B cell (primary cell): ENCODE results near the gene PANK4. TPM values are rescaled to one million over a fixed set of nuclear protein-coding genes. Genes with fewer than 3 reads are reported as not detected.

ENCODE experiments used
- ATAC-seq: fragments of 200-7000 bp; cut with Tn5 transposase; one replicate; pipeline ENCODE4 v1.10.0; 2021; ENCODE audit warnings: low read depth, mild to moderate bottlenecking, moderate number of reproducible peaks, moderate library complexity
- CTCF ChIA-PET: fragments of 350-600 bp; sonication (Branson Sonifier 250); formaldehyde crosslinking; loops from one replicate; lab custom pipeline; 2021; ENCODE audit warnings: antibody characterized with exemption, inconsistent platforms; lab: Charles Lee
- POLR2A ChIA-PET: fragments of 350-600 bp; sonication (Branson Sonifier 250); formaldehyde crosslinking; loops from one replicate; lab custom pipeline; 2021; ENCODE audit warnings: antibody characterized with exemption; lab: Charles Lee
- DNase-seq: peaks from one replicate; pipeline ENCODE4 v3.0.0; 2013
- H2AFZ ChIP-seq: 2 replicates; pipeline ENCODE4 v1.6.1; 2012; ENCODE audit warnings: mild to moderate bottlenecking, low read depth, low read length; ENCODE audit not compliant: insufficient read depth, poor library complexity, severe bottlenecking
- H3K27ac ChIP-seq, 2 donors: 1 replicate in 1 of 2; 2 replicates in 1 of 2; pipeline ENCODE4 v1.5.1; 2012 to 2013; ENCODE audit warnings: low read length in 2 of 2, mild to moderate bottlenecking in 2 of 2, moderate library complexity in 1 of 2
- H3K27me3 ChIP-seq, 4 experiments: fragments of 200-600 bp in 1 of 4; sonication (generic) in 1 of 4; replicated peaks in 1 of 4; 1 replicate in 2 of 4; 2 replicates in 2 of 4; pipeline versions ENCODE4 v1.6.1 to v1.7.0; 2013 to 2016; ENCODE audit warnings: low read length in 3 of 4, mild to moderate bottlenecking in 2 of 4, mixed read lengths in 1 of 4, moderate library complexity in 1 of 4; ENCODE audit not compliant: insufficient read depth in 4 of 4, control insufficient read depth in 3 of 4; ENCODE audit errors: control extremely low read depth in 1 of 4
- H3K36me3 ChIP-seq, 2 experiments: replicated peaks in 1 of 2; 1 replicate in 1 of 2; 2 replicates in 1 of 2; pipeline versions ENCODE4 v1.6.1 to v1.7.1; 2013; ENCODE audit warnings: low read length in 1 of 2; ENCODE audit not compliant: insufficient read depth in 2 of 2, control insufficient read depth in 1 of 2; ENCODE audit errors: control extremely low read depth in 1 of 2, extremely low read depth in 1 of 2
- H3K4me1 ChIP-seq, 2 donors: fragments of 200-600 bp in 1 of 2; sonication (generic) in 1 of 2; 1 replicate in 1 of 2; 2 replicates in 1 of 2; pipeline versions ENCODE4 v1.5.1 to v1.6.1; 2013 to 2017; ENCODE audit warnings: low read length in 2 of 2; ENCODE audit not compliant: control insufficient read depth in 2 of 2, insufficient read depth in 2 of 2
- H3K4me2 ChIP-seq: replicated peaks from 2 replicates; pipeline ENCODE3; 2012; ENCODE audit warnings: mild to moderate bottlenecking, low read depth, low read length; ENCODE audit not compliant: poor library complexity, severe bottlenecking
- H3K4me3 ChIP-seq, 5 experiments: fragments of 200-600 bp in 1 of 5; sonication (generic) in 1 of 5; 1 replicate in 3 of 5; 2 replicates in 2 of 5; pipeline versions ENCODE4 v1.5.1 to v1.7.0; 2011 to 2016; ENCODE audit warnings: low read length in 4 of 5, mild to moderate bottlenecking in 4 of 5, low read depth in 2 of 5, control low read depth in 1 of 5, moderate library complexity in 1 of 5; ENCODE audit not compliant: insufficient read depth in 1 of 5; ENCODE audit errors: control extremely low read depth in 1 of 5, extremely low read depth in 1 of 5
- H3K79me2 ChIP-seq: fragments of 200-600 bp; sonication (generic); one replicate; pipeline ENCODE4 v1.6.0; 2016; ENCODE audit warnings: low read length; ENCODE audit not compliant: control insufficient read depth, insufficient read depth
- H3K9ac ChIP-seq: fragments of 200-600 bp; sonication (generic); 2 replicates; pipeline ENCODE4 v1.6.1; 2017; ENCODE audit warnings: mild to moderate bottlenecking, low read length, moderate library complexity
- H3K9me3 ChIP-seq, 3 donors: one replicate each; pipeline versions ENCODE4 v1.6.1 to v1.7.1; 2013; ENCODE audit warnings: low read length in 2 of 3; ENCODE audit not compliant: control insufficient read depth in 2 of 3, insufficient read depth in 1 of 3; ENCODE audit errors: control extremely low read depth in 1 of 3
- H4K20me1 ChIP-seq: 2 replicates; pipeline ENCODE4 v1.6.0; 2012; ENCODE audit warnings: mild to moderate bottlenecking, low read length; ENCODE audit not compliant: insufficient read depth, control insufficient read depth, poor library complexity, severe bottlenecking
- H3K27ac Mint-ChIP-seq: one replicate; pipeline ENCODE4 v1.8.0; 2021; ENCODE audit warnings: mixed read lengths
- H3K27me3 Mint-ChIP-seq: one replicate; pipeline ENCODE4 v1.8.0; 2021; ENCODE audit warnings: mixed read lengths
- H3K4me1 Mint-ChIP-seq: one replicate; pipeline ENCODE4 v1.8.0; 2021; ENCODE audit warnings: mixed read lengths
- H3K4me3 Mint-ChIP-seq: one replicate; pipeline ENCODE4 v1.8.0; 2021; ENCODE audit warnings: mixed read lengths
- H3K9me3 Mint-ChIP-seq: one replicate; pipeline ENCODE4 v1.8.0; 2022; ENCODE audit warnings: mixed read lengths; ENCODE audit not compliant: insufficient read depth
- CTCF ChIP-seq: fragments of 200-600 bp; IDR thresholded peaks from one replicate; pipeline ENCODE4 v1.8.0; 2022; ENCODE audit warnings: antibody characterized with exemption, mild to moderate bottlenecking
- EZH2 ChIP-seq: IDR thresholded peaks from 2 replicates; pipeline ENCODE4 v1.6.1; 2012; ENCODE audit warnings: borderline replicate concordance, low read depth, mild to moderate bottlenecking, moderate library complexity, low read length; ENCODE audit not compliant: insufficient read depth, poor library complexity, severe bottlenecking
- WGBS: methylation state at CpG from one replicate; pipeline ENCODE4 v1.1.5; 2013; ENCODE audit warnings: missing lambda C conversion rate; ENCODE audit not compliant: insufficient coverage; 5-methylcytosine and 5-hydroxymethylcytosine counted together
- intact Hi-C: fragments of 100-400 bp; cut with micrococcal nuclease; formaldehyde crosslinking; loops from one replicate; pipeline ENCODE4 v1.10.0; 2022
- polyA plus RNA-seq: library from polyadenylated mRNA; depleted of rRNA; stranded (reverse); fragments of >200 nt; gene quantifications from 2 replicates; pipeline ENCODE4 v1.2.3, GENCODE V29; 2012
- total RNA-seq, 2 donors: library from RNA; stranded (reverse); fragments of 120-200 nt in 1 of 2; gene quantifications; 1 replicate in 1 of 2; 2 replicates in 1 of 2; pipeline versions ENCODE4 v1.2.3 to v1.2.4, GENCODE V29; 2013 to 2022

The PANK4 gene
- total and polyA plus RNA-seq, 2 donors (not counting 1 experiment from before 2014, with no cell fraction given) = 38.0 to 80.5 TPM

GRCh38 chr1:2495546-2495945 is 30.9 kb downstream of the PANK4 start:
- Histone ChIP-seq H3K27ac (peak overlapping the region in 1 of 2 donors; percentile 12), H3K27me3 (no peaks in the 10 kb centered on the region), H3K9me3 (peaks cover 0 to 2% (median 0%) of the 10 kb centered on the region in 3 donors), H3K4me1 (peaks cover 74 to 79% of the 10 kb centered on the region in 2 donors), H3K79me2 (no peaks in the 10 kb centered on the region), H2AFZ (no peak overlapping the region), H4K20me1 (no peaks in the 10 kb centered on the region), H3K4me2 (peak overlapping the region; percentile 81), H3K9ac (no peak overlapping the region), H3K36me3 (no peaks in the 10 kb centered on the region), H3K4me3 (no peak overlapping the region)
- ChIA-PET CTCF (interaction anchor here (1.3 to 1.5 kb wide), 2 partner anchors 52 to 80 kb away, joined by 3 to 5 read pairs; no protein-coding TSS in a partner anchor), POLR2A (interaction anchor here (0.9 to 1.6 kb wide), 4 partner anchors 12 to 104 kb away, joined by 3 to 7 read pairs (median 3); partner anchors contain the start of genes MORN1, PANK4 and RER1)
- Mint-ChIP-seq H3K27ac (peak overlapping the region; percentile 94), H3K27me3 (no peaks in the 10 kb centered on the region), H3K4me3 (peak overlapping the region; percentile 74), H3K9me3 (no peaks in the 10 kb centered on the region), H3K4me1 (peaks cover 65% of the 10 kb centered on the region)
- ATAC-seq (no peak), DNase-seq (peak; percentile 38)
- 38% methylated on average over 11 of the region's 12 CpGs for WGBS
- no peak for TF ChIP-seq CTCF
- no peak for TF ChIP-seq EZH2
- intact Hi-C loops = loop anchor here (5.0 kb wide), 1 partner anchor 52 kb away; no protein-coding TSS in a partner anchor

- Mint-ChIP-seq H3K4me3 (no peak overlapping the region), H3K4me1 (peaks cover 60% of the 10 kb centered on the region), H3K27ac (no peak overlapping the region), H3K27me3 (no peaks in the 10 kb centered on the region), H3K9me3 (no peaks in the 10 kb centered on the region)
- ATAC-seq (no peak), DNase-seq (no peak)
- H3K4me1 ChIP-seq = peaks cover 69 to 73% of the 10 kb centered on the region in 2 donors
- intact Hi-C loops = loop anchor here (5.0 kb wide), 1 partner anchor 52 kb away; no protein-coding TSS in a partner anchor
- no peak overlapping the region for H3K9ac ChIP-seq
- H4K20me1 ChIP-seq = no peaks in the 10 kb centered on the region
- no peak for TF ChIP-seq CTCF
- H3K36me3 ChIP-seq = no peaks in the 10 kb centered on the region
- whole genome bisulfite sequencing = 77% methylated on average over 10 of the region's 12 CpGs
- H3K79me2 ChIP-seq = no peaks in the 10 kb centered on the region
- H3K9me3 ChIP-seq = peaks cover 0 to 2% (median 0%) of the 10 kb centered on the region in 3 donors
- ChIA-PET POLR2A (interaction anchor here (0.9 kb wide), 1 partner anchor 12 kb away, joined by 3 read pairs; no protein-coding TSS in a partner anchor), CTCF (no interaction called here)
- H3K4me2 ChIP-seq = peak overlapping the region; percentile 81
- no peak overlapping the region for H3K4me3 ChIP-seq
- no peaks in the 10 kb centered on the region for H3K27me3 ChIP-seq
- H2AFZ ChIP-seq = no peak overlapping the region
- H3K27ac ChIP-seq = no peak overlapping the region
These were observed 31.4 kb downstream of the PANK4 start for GRCh38 chr1:2495026-2495425.
